ENCODE data around the gene STXBP6.

Gene STXBP6

GRCh38 chr14:25050269-25051150, 563 bp upstream of the STXBP6 start:
- DNase-seq = no peak

GRCh38 chr14:25049093-25049567, 817 bp downstream of the STXBP6 start:
- no peak for DNase-seq

GRCh38 chr14:25048170-25049016, 1.6 kb downstream of the STXBP6 start:
- DNase-seq = no peak

GRCh38 chr14:25046301-25046943, 3.5 kb downstream of the STXBP6 start:
- no peak for DNase-seq

- no peak for DNase-seq
These were observed 5.7 kb downstream of the STXBP6 start for GRCh38 chr14:25044106-25044698.

- no peak for DNase-seq
These were observed 7.3 kb downstream of the STXBP6 start for GRCh38 chr14:25042362-25043299.

- DNase-seq = no peak
These were observed 8.0 kb downstream of the STXBP6 start for GRCh38 chr14:25041898-25042297.

- no peak for DNase-seq
These were observed 8.5 kb downstream of the STXBP6 start for GRCh38 chr14:25041484-25041883.

GRCh38 chr14:25039933-25040332, 10.0 kb downstream of the STXBP6 start:
- DNase-seq = no peak

- DNase-seq = no peak
These were observed 11.8 kb downstream of the STXBP6 start for GRCh38 chr14:25038044-25038668.

- DNase-seq = no peak
These were observed 12.9 kb downstream of the STXBP6 start for GRCh38 chr14:25037032-25037431.

- no peak for DNase-seq
These were observed 14.9 kb downstream of the STXBP6 start for GRCh38 chr14:25034803-25035681.

- no peak for DNase-seq
These were observed 16.6 kb downstream of the STXBP6 start for GRCh38 chr14:25033358-25033757.

GRCh38 chr14:25032092-25032784, 17.7 kb downstream of the STXBP6 start:
- no peak for DNase-seq

GRCh38 chr14:25026476-25027137, 23.3 kb downstream of the STXBP6 start:
- DNase-seq = no peak

GRCh38 chr14:25019892-25020291, 30.1 kb downstream of the STXBP6 start:
- DNase-seq = no peak

- no peak for DNase-seq
These were observed 32.4 kb downstream of the STXBP6 start for GRCh38 chr14:25017562-25017961.

- no peak for DNase-seq
These were observed 34.2 kb downstream of the STXBP6 start for GRCh38 chr14:25015761-25016160.

GRCh38 chr14:25014440-25014839, 35.5 kb downstream of the STXBP6 start:
- DNase-seq = no peak
